Activated T-helper 1 cell treated with anti-CD3 and anti-CD28 coated beads, Interleukin-2, amount 50 U/mL, for 16 hours (primary cell): ENCODE data around the gene CDCP2.
"Not testable (repeated sequence)": the region's sequence is repeated elsewhere in the genome, so short reads cannot be mapped to it uniquely, and the experiment has no call there.

Source experiments
- DNase-seq, 2 donors: peaks; one replicate each; pipeline ENCODE4 v3.0.0-alpha.2; 2020; ENCODE audit warnings: low read depth in 1 of 2, low spot score in 1 of 2

Gene CDCP2

GRCh38 chr1:54094730-54095105, 58.1 kb downstream of the CDCP2 start:
- not testable (repeated sequence) for DNase-seq

GRCh38 chr1:54094001-54094729, 58.6 kb downstream of the CDCP2 start:
- DNase-seq, result no peak

GRCh38 chr1:54091666-54092065, 61.1 kb downstream of the CDCP2 start:
- no peak for DNase-seq

- DNase-seq, result no peak
Measured at GRCh38 chr1:54088385-54088784, 64.4 kb downstream of the CDCP2 start.

GRCh38 chr1:54086754-54087153, 66.0 kb downstream of the CDCP2 start:
- no peak for DNase-seq

GRCh38 chr1:54084794-54085193, 68.0 kb downstream of the CDCP2 start:
- no peak for DNase-seq
